Metanephros (tissue), 2 donors: ENCODE measurements around the gene TAF11L7. TPM values are rescaled to one million over a fixed set of nuclear protein-coding genes. Genes with fewer than 3 reads are reported as not detected.

ENCODE experiments used
- small RNA-seq: library from RNA; depleted of rRNA; stranded (forward); fragments of <200 nt; gene quantifications from one replicate; pipeline ENCODE3, GENCODE V24; 2014; ENCODE audit warnings: low replicate concordance
- total RNA-seq: library from RNA; depleted of rRNA; stranded (reverse); fragments of >200 nt; gene quantifications from one replicate; pipeline ENCODE4 v1.2.3, GENCODE V29; 2014

The TAF11L7 gene
- not detected for total RNA-seq

GRCh38 chr5:17585658-17586057, at the start of gene TAF11L7:
Gene TAF11L7, minus strand, starts transcription at chr5:17585758.

GRCh38 chr5:17634160-17634559, 48.6 kb upstream of the TAF11L7 start, which contains the start of gene TAF11L14:
Gene TAF11L14, plus strand, starts transcription at chr5:17634460.

GRCh38 chr5:17631788-17632187, 46.2 kb upstream of the TAF11L7 start, which contains the start of gene TAF11L13:
Gene TAF11L13, plus strand, starts transcription at chr5:17632088.

GRCh38 chr5:17610092-17610491, 24.5 kb upstream of the TAF11L7 start, which contains the start of gene TAF11L12:
Gene TAF11L12, plus strand, starts transcription at chr5:17610392.

GRCh38 chr5:17603880-17604279, 18.3 kb upstream of the TAF11L7 start, which contains the start of gene TAF11L11:
Gene TAF11L11, plus strand, starts transcription at chr5:17604183.

GRCh38 chr5:17597728-17598127, 12.2 kb upstream of the TAF11L7 start, which contains the start of gene TAF11L10:
Gene TAF11L10, minus strand, starts transcription at chr5:17597828.

GRCh38 chr5:17594255-17594654, 8.7 kb upstream of the TAF11L7 start, which contains the start of gene TAF11L9:
Gene TAF11L9, minus strand, starts transcription at chr5:17594394.

GRCh38 chr5:17590860-17591259, 5.3 kb upstream of the TAF11L7 start, which contains the start of gene TAF11L8:
Gene TAF11L8, minus strand, starts transcription at chr5:17590960.

Small RNA genes within 50 kb of the gene (small RNA-seq; reads per million reads assigned to genes)
- gene AC233724.3 (not detected), gene AC233724.6 (not detected), gene AC233724.7 (not detected)

Other genes starting within 250 kb of the TAF11L7 start
- gene TAF11L2, start 87.5 kb downstream of the TAF11L7 start, total RNA-seq = 0.41 TPM
- gene TAF11L3, start 67.4 kb downstream of the TAF11L7 start, total RNA-seq = not detected
- not detected for gene TAF11L4, start 64.0 kb downstream of the TAF11L7 start, total RNA-seq
- not detected for gene TAF11L5, start 60.5 kb downstream of the TAF11L7 start, total RNA-seq
- gene TAF11L6, start 57.1 kb downstream of the TAF11L7 start, total RNA-seq = not detected
- gene TAF11L8, start 5.2 kb upstream of the TAF11L7 start, total RNA-seq = not detected
- gene TAF11L9, start 8.6 kb upstream of the TAF11L7 start, total RNA-seq = not detected
- gene TAF11L10, start 12.1 kb upstream of the TAF11L7 start, total RNA-seq = not detected
- not detected for gene TAF11L11, start 18.4 kb upstream of the TAF11L7 start, total RNA-seq
- not detected for gene TAF11L12, start 24.6 kb upstream of the TAF11L7 start, total RNA-seq
- gene TAF11L13, start 46.3 kb upstream of the TAF11L7 start, total RNA-seq = not detected
- gene TAF11L14, start 48.7 kb upstream of the TAF11L7 start, total RNA-seq = not detected